Gastrocnemius medialis (tissue), 4 donors: ENCODE measurements around the gene GLOD4.

Experiments used
- CTCF ChIP-seq, 5 experiments: fragments of 450-650 bp in 3 of 5; fragments of 200-600 bp in 2 of 5; sonication (generic) in 2 of 5; IDR thresholded peaks in 4 of 5; conservative IDR thresholded peaks in 1 of 5; 1 replicate in 4 of 5; 2 replicates in 1 of 5; pipeline ENCODE4 v1.5.1; 2016 to 2019; ENCODE audit warnings: antibody characterized with exemption in 5 of 5, mild to moderate bottlenecking in 3 of 5, moderate library complexity in 3 of 5
- POLR2A ChIP-seq, 2 donors: fragments of 450-650 bp; IDR thresholded peaks; one replicate each; pipeline ENCODE4 v1.6.1; 2017; ENCODE audit warnings: antibody characterized with exemption in 2 of 2, mild to moderate bottlenecking in 2 of 2, moderate library complexity in 2 of 2

GRCh38 chr17:806346-806745 lies 24.3 kb upstream of the GLOD4 start:
- TF ChIP-seq CTCF (IDR thresholded peaks at IDR 0.05 in 4 of 5, conservative IDR thresholded peaks at IDR 0.05 in 1 of 5) (no peak), POLR2A (IDR thresholded peaks at IDR 0.05) (no peak)
